Measurements from ENCODE around the gene HBG2.

- TF ChIP-seq CTCF (IDR thresholded peaks at IDR 0.05 in 8 of 11, conservative IDR thresholded peaks at IDR 0.05 in 3 of 11) (no peak), POLR2A (IDR thresholded peaks at IDR 0.05) (no peak), POLR2AphosphoS5 (IDR thresholded peaks at IDR 0.05) (no peak)
Observed at GRCh38 chr11:5289696-5290095, 35.1 kb upstream of the HBG2 start.

Measured in spleen (tissue), 7 donors.